Measurements from ENCODE around the gene PNMT.

The PNMT gene

DNA sequence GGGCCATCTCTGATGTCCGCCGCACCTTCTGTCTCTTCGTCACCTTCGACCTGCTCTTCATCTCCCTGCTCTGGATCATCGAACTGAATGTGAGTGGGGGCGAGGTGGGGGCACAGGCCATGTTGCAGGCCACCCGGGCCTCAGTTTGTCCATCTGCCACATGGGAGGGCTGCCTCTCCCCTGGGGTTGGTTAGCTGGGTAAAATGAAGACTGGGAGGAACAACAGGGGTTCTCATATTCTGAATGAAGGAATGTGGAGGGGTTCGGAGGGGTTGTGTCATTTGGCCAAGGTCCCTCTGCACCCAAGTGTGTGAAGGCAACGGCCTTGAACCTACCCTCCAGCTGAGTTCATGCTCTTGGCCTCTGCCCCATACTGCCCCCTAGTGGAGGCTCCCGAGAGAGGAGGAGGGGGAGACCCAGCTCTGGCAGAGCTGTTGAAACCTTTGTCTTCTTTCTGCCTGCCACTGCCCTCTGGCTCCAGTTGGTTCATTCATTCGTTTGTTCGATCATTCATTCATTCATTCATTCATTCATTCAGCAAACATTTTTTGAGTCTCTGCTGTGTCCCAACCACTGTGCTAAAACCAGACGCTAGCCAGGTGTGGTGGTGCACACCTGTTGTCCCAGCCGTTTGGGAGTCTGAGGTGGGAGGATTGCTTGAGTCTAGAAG, 14.5 kb upstream of the PNMT start:
- DNase-seq, result peak; percentile 72 to 77

- DNase-seq, result no peak
These were observed 13.1 kb upstream of the PNMT start for GRCh38 chr17:39655105-39655504.

- no peak for DNase-seq
These were observed 9.9 kb upstream of the PNMT start for GRCh38 chr17:39658346-39658745.

DNA sequence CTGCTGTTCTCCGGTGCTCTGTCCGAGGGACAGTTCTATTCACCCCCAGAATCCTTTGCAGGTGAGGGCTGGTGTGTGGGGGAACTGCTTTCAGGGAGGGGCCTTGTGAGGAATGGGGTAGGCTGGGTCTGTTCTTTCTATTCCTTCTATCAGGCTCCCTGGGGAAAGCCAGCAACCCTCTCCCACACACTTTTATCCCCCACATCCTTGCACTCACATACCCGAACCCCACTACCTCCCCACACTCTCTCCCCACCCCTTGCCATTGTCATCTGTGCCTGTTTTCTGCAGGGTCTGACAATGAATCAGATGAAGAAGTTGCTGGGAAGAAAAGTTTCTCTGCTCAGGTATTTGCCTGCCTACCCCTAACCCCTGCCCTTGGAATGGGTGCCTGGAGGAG, 9.5 kb upstream of the PNMT start:
- DNase-seq, result no peak

DNA sequence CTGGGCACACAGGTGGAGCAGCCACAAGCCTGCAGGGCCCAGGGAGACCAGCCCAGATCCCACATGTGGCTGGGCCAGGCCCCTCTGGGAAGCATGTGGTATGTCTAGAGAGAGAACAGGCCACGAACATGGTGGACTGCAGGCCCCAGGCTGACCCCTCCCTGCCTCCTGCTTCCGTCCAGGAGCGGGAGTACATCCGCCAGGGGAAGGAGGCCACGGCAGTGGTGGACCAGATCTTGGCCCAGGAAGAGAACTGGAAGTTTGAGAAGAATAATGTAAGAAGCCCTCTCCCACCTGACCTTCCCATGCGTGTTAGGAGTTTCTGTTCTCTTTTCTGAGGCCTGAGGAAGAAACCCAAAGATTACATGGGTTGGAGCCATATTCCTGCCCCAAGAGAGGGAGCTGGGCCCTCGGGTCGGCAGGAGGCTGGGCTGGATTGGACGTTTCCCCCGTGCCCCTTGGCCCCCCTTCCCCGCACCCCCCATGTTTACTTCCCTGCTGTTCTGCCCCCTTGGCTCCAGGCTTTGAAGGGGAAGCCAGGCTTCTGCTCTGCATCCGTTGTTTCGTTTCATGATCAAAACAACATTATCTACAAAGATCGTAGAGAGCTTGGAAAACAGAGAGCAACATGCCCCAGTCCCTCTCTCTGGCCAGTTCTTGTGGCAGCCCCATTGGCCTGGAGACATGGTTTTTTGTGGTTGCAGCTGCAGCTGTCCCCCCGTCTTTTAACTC, 8.8 kb upstream of the PNMT start:
- DNase-seq, result peak; percentile 37 to 54

DNA sequence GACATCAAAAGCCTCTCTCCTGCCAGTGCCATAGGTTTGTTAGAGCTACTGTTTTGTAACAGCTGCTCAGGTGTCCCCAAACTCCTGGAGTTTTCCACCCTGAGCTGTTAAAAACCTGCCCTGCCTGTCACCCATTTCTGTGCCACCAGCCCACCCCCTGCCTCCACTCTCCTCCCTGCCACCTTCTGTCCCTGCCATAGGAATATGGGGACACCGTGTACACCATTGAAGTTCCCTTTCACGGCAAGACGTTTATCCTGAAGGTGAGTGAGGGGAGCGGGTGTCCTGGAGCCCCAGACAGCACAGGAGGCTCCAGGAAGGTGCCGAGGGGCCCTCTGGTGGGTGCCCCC, 8.3 kb upstream of the PNMT start:
- no peak for DNase-seq

- no peak for DNase-seq
These were observed 7.6 kb upstream of the PNMT start for GRCh38 chr17:39660397-39661385.

DNA sequence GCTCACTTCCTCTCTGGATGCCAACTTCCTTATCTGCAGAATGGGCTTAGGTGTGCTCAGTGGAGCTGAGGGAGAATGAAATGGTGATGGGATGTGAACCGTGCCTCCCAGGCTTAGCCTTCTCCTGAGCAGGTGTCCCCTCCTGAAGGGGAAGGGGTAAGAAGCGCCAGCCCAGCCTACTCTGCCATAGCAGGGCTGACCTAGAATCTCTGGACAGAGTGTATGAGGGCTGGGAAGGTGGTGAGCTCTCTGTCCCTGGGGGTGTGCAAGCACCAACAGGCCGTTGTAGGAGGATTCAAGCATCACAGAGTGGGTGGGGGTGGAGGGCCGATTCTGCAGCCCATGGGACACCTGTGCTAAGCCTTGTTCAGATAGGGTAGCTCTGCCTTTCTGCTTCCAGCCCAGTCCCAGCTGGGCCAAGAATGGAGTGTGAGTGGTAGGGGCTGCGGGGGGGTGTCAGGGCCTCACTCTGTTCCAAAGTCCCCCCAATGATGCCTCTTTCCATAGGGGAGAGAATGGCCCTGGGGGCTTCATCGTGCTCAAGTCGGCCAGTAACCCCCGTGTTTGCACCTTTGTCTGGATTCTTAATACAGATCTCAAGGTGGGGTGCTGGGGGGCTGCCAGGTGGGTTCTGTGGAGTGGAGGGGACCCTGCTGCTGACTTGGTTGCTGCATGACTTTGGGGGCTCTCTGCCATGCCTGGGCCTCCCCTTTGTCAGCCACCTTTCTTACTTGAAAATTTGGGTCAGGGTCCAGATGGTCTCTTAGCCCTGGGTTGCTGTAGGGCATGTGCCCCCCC, 6.3 kb upstream of the PNMT start:
- no peak for DNase-seq

DNA sequence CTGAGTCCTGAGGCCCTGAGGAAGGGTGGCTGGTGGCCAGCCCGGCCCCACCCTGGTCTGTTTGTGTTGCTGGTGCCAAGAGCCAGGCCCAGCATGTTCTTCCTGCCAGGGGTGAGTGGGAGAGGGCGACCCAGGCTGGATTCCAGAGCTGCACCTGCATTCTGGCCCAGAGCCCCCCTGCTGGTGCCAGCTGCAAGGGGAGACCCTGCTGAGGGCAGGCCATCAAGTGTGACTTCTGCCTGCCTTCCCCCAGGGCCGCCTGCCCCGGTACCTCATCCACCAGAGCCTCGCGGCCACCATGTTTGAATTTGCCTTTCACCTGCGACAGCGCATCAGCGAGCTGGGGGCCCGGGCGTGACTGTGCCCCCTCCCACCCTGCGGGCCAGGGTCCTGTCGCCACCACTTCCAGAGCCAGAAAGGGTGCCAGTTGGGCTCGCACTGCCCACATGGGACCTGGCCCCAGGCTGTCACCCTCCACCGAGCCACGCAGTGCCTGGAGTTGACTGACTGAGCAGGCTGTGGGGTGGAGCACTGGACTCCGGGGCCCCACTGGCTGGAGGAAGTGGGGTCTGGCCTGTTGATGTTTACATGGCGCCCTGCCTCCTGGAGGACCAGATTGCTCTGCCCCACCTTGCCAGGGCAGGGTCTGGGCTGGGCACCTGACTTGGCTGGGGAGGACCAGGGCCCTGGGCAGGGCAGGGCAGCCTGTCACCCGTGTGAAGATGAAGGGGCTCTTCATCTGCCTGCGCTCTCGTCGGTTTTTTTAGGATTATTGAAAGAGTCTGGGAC, 5.5 kb upstream of the PNMT start:
- no peak for DNase-seq

DNA sequence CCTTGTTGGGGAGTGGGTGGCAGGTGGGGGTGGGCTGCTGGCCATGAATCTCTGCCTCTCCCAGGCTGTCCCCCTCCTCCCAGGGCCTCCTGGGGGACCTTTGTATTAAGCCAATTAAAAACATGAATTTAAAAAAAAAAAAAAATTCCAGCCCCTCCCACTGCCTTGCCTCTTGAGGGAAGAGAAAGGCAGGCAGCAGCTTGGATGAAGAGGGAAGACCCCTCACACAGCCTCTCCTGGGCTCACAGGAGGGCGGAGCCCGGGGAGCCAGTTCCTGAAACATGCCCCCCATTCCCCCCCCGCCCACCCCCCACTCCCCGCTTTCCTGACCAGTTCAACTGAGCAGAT, 4.9 kb upstream of the PNMT start:
- DNase-seq, result no peak

GRCh38 chr17:39663688-39664580, 4.3 kb upstream of the PNMT start:
- DNase-seq, result no peak

DNA sequence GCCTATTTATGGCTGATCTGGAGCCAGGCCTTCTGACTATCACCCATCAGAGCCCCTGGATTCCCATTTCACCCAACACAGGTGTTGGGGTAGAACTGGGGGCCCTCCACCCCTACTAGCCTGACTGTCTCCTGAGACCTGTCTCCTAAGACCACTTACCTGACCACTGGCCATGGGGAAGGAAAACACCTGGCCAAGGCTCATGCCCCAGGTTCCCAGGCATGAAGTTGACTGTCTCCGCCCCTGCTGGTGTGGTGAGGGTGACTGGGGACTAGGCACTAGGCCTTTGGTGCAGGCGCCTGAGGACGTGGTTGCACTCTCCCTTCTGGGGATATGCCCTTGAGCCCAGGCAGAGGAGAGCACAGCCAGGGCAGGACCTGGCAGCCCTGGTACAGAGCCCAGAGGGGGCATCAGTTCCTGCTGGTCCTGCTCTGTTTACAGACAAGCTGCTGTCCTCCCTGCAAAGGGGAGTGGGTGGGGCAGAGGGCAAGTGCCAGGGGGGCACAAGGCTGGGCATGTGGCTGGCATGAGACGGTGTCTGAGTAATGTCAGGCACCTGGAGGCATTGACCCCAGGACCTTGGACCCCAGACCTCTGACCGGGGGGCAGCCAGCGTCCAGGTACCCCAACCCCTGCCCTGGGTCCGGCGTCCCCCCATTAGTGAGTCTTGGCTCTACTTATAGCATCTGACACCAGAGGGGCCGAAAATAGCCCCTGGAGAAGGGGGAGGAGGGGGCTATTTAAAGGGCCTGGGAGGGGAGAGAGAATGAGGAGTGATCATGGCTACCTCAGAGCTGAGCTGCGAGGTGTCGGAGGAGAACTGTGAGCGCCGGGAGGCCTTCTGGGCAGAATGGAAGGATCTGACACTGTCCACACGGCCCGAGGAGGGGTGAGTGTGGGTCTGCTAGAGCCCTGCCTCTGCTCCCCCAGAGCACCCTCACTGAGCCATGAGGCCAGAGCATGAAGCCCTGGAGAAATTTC, 3.4 kb upstream of the PNMT start, which contains the start of gene TCAP:
Gene TCAP (plus strand): TSS at position 769 of the 981 bp plus-strand sequence. CDS start 11 bp downstream, at position 780.
- no peak for DNase-seq

GRCh38 chr17:39665642-39666224, 2.5 kb upstream of the PNMT start:
- DNase-seq, result no peak

DNA sequence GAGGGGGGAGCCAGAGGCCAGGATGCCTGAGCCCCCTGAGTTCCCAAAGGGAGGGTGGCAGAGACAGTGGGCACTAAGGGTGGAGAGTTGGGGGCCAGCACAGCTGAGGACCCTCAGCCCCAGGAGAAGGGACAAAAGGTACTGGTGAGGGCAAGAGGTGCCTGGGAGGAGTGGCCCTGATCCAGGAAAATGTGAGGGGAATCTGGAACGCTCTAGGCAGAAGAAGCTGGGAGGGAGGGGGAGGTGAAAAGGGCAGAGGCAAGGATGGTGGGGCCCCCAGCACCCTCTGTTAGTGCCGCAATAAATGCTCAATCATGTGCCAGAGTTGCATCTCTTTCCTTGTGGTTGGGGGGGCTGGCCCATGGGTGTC, 2.0 kb upstream of the PNMT start:
- DNase-seq, result no peak

DNA sequence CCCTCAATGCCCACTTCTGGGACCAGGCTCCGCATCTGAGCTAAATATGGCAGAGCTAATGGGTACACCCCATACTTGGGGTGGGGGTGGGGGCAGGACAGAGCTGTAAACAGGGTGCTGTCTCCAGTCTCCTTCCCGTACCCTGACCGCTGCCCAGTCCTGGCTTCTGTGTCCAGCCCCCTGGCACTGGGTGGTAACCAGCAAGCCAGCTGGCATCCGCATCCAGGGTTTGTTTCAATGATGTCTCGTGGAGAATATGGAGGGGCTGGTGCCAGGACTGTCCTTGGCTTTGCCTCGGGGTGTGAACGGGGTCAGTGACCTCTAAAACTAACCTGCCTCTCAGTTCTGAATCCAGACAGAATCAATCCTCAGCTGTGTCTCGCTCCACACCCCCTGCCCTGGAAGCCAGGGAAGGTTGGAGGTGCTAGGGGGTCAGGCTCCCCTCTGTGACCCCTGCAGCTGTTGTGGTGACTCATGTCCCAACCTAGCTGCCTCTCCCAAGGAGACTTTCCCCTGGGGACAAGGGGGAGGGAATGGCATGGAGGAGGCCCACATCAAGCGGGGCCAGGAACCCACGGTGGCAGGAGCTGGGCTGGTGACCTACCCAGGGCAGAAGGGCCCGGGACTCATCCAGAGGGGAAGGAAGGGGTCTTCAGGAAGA, 1.5 kb upstream of the PNMT start:
- DNase-seq, result no peak

GRCh38 chr17:39667262-39667944, 850 bp upstream of the PNMT start:
- no peak for DNase-seq

DNA sequence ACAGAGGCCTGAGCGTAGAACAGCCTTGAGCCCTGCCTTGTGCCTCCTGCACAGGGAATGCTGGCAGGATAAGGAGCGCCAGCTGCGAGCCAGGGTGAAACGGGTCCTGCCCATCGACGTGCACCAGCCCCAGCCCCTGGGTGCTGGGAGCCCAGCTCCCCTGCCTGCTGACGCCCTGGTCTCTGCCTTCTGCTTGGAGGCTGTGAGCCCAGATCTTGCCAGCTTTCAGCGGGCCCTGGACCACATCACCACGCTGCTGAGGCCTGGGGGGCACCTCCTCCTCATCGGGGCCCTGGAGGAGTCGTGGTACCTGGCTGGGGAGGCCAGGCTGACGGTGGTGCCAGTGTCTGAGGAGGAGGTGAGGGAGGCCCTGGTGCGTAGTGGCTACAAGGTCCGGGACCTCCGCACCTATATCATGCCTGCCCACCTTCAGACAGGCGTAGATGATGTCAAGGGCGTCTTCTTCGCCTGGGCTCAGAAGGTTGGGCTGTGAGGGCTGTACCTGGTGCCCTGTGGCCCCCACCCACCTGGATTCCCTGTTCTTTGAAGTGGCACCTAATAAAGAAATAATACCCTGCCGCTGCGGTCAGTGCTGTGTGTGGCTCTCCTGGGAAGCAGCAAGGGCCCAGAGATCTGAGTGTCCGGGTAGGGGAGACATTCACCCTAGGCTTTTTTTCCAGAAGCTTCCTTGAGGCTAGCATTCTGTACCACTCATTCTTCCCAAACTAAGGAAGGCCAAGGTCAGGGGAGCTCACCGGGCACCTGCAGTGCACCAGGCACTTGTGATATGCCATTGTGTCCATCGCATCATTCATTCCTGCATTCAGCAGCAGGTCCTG, 1.9 kb downstream of the PNMT start:
- DNase-seq, result no peak
